AG08395 (cell line): ENCODE data around the gene NOX5.
A peak's percentile ranks its signal among the peaks of the same experiment; 100 is the strongest.
"Not testable (repeated sequence)": the region's sequence is repeated elsewhere in the genome, so short reads cannot be mapped to it uniquely, and the experiment has no call there.

Experiments
- DNase-seq: peaks from one replicate; pipeline ENCODE4 v3.0.0; 2012; ENCODE audit warnings: mixed read lengths, low spot score

The NOX5 gene

DNA sequence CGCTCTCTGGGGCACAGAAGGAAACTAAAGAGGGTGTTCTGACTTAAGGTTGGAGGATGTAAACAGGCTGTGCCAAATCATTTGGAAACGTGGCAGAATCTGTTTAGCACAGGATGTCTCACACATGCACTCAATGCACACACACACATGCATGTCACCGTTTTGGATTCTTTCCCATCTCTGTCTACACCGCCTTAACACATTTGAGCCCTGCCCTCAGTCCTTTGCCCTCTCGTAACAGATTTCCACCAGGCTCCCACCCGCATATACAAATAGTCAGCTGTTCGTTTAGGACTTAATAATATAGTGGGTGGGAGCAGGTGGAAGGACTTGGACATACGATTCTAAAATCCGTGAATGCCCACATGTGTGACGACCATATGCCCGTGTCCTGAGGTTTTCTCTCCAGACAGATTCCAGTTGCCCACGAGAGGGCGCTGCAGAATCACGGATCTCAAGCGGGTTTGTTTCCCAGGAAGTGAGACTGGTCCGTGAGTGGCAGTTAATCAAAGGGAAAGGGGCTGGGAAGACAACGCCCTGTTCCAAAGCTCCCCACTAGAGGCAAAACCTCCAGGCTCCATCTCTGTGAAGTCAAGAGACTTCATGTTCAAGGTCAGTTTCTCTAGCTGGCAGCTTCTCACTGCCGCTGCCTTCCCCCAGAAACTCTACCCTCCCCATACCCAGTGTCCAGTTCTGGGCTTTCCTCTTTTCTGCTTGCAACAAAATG, 44.5 kb downstream of the NOX5 start:
- DNase-seq = peak; percentile 94

DNA sequence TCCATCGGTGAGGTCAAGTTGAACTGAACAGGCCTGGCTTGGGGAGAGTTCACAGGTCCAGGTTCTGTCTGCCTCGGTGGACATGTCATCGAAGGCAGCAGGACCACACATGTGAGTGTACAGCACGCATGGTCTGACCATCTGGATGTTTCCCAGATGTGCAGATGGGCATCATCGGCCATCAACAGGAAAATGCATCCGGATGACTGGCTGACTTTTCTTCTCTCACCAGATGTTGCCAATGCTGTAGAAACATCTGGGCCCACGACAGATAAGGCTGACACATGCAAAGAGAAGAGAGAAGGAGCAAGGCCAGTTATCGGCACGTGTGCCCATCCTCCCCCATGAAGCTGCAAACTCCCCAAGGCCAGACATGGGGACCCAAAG, 45.1 kb downstream of the NOX5 start:
- DNase-seq = no peak

GRCh38 chr15:69060041-69060481, 45.6 kb downstream of the NOX5 start:
- DNase-seq = no peak

DNA sequence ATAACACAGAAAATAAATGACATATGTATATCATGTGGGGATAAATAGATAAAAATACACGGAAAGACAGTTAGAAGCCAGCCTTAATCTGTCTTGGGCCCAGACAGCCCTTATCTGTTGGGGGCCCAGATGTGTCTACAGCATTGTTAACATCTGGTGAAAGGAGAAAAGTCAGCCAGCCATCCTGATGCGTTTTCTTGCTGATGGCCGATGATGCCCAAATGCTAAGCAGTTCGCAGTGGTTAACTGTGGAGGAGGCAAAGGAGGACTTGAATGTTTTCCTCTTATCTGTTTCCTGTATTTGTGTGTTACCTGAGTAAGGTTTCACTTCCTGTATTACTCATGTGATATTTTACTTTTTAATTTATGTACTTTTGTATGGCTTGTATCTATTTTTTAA, 46.2 kb downstream of the NOX5 start:
- no peak for DNase-seq

DNA sequence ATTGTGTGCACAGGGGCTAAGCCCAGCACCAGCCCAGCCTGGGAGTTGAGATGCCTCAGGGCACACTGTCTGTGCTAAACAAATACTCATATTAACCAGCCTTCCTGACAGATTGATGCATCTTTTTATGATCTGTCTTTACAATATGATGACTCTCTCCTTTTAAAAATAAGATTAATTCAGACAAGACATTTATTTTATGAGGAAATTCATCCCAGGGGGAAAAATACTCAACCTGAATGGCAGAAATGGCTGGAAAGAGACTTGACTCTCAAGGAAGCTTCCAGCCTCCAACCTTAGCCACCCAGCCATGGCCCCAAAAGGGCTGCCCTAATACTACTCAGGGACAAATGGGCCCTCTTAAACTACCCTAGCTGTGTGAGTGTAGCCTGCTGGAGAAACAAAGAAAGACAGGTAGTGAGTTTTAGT, 46.9 kb downstream of the NOX5 start:
- no peak for DNase-seq

GRCh38 chr15:69064649-69065048, 50.2 kb downstream of the NOX5 start:
- DNase-seq = no peak

DNA sequence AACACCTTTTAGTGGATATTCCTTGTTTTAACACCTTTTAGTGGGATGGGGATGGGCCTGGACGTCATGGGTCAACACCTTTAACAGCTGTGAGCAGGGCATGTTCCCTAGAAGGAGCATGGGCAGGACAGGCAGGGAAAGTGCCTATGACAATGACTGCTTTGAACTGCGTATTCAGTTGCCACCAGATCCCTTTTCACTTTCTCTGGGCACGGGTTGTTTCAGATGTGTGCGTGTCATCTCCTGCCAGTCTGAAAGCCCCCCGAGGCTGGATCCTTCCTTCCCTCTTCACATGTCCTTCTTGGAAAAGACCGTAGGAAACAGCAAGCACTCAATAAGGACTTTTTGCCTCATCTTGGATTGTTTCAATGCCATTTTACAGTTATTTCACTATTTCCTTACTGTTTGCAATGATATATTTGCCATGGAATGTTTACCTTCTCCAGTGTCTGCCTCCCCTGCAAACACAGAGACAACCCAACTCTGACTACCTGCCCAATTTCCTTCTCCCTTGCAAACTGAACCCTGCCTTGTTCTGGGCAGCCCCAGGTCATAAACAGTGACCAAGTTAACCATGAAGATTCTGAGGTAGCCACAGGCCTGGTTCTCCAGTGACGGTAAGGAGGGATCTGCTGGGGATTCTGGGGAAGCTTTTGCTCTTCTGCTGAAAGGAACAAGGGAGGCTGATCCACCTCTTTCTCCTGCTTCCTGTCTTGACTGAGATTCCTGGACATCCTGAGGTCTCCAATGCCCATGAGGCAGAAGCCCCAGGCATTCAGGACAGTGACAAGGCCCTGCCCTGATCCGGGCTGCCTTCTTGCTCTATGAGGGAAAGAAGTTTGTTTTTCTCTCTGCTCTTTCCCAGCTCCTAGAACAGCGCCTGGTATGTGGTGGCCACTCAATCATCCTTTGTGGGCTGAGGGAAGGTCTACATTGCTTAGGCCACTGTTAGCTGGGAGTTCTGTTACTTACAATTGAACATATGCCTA, 51.8 kb downstream of the NOX5 start:
- no peak for DNase-seq

- no peak for DNase-seq
These were observed 52.8 kb downstream of the NOX5 start for GRCh38 chr15:69067296-69067695.

GRCh38 chr15:69068157-69068556, 53.7 kb downstream of the NOX5 start:
- DNase-seq = no peak

- not testable (repeated sequence) for DNase-seq
These were observed 54.8 kb downstream of the NOX5 start for GRCh38 chr15:69069290-69069689.

DNA sequence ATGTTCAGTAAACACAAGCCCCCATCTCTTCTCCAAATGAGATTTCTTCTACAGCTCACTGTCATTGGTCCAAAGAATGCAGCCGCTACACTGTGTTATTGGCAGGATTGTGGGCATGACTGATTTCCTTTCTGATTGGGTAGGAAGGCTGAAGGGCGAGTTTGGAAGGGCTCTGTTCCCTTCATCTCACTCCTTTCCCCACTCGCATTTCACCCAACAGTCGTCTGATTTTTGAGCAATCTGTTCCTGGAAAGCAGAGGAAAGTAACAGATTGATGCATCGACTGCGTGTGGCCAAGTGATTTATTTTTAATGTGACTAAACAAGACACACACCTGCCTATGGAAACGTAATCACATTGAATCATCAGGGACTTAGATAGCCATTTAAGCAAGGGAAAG, 55.5 kb downstream of the NOX5 start:
- no peak for DNase-seq

DNA sequence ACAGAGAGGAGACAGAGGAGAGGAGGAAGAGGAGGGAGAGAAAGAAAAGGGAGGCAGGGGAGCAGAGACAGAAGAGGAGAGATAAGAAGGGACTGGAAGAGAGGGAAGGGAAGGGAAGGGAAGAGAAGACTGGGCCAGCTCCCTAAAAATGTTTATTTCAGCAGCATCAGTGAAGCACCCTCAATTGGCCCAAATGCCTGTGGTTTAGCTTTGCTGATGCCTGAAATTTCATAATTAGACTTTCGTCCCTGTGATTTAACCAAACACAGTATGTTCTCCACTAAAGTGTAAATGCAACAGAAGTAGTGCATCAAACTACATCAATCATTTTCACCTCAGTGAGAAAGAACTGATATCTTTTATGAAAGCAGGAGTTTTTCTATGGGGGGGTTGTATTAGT, 55.9 kb downstream of the NOX5 start:
- DNase-seq = no peak

- no peak for DNase-seq
These were observed 56.8 kb downstream of the NOX5 start for GRCh38 chr15:69071260-69071659.

DNA sequence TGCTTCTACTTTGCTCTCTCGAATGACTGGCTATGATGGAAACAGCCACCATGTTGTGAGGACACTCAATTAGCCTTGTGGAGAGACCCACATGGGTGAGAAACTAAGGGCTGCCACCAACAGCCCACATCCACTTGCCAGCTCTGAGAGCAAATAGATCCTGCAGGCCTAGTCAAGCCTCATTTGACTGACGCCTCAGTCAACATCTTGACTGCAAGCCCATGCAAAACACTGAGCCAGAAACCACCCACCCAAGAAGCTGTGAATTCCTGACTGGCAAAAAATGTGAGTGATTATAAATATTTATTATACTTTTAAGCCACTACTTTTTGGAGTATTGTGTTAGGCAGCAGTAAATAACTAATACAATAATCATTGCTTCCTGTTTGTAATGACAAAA, 58.4 kb downstream of the NOX5 start:
- no peak for DNase-seq

DNA sequence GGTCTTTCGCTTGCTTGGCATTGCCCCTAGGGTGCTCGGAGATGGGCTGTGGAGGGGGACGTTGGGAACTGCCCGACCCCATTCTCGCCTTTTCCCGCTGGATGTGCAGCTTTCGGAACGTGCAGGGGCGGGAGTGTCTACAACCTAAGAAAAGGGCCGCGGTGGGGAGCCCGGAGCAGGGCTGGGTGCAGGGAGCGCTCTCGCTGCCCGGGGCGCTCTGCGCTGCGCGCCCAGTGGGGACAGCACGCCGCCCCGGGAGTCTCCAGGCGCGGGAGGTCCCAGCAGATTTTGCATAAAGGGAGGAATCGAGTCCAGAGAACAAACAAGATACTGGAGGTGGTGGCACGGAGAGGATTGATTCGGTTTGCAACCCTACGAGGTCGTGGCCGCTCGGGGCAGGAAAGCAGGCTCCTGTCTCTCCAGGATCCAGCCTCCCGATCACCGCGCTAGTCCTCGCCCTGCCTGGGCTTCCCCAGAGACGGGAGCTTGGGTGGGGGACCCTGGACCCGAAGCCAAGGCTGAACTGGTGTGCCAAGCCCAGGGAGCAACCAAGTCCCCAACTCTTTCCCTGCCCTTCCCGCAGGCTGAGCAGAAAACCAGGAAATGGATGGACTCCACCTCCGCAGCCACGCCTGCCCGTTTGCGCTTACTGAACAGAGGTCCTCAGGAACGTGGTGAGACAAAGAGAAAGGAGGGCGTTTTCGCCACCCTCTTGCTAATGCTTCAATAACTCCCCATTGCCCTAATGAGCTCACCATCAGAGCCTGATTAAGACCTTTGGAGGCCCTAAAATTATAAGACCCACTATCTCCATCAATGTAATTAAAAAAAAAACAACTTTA, 59.7 kb downstream of the NOX5 start:
- peak; percentile 52 for DNase-seq

DNA sequence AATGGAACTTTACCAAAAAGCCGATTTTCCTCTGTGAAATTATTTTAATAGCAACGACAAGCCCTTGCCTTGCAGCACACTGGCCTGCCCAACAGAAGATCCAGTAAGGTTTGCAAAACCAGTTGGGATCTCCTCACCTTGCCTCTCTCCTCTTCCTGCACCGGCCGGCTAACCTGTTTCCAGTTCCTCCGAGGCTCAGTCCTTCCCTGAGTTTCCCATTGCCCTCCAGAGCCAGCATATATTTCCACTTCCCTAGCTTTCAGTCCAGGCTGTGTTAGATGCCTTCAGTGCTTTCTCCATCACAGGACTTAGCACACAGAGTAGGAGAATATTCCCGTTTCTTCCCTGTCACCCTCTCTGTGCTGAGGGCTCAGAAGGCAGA, 60.3 kb downstream of the NOX5 start:
- no peak for DNase-seq

- no peak for DNase-seq
These were observed 60.9 kb downstream of the NOX5 start for GRCh38 chr15:69075440-69075839.

DNA sequence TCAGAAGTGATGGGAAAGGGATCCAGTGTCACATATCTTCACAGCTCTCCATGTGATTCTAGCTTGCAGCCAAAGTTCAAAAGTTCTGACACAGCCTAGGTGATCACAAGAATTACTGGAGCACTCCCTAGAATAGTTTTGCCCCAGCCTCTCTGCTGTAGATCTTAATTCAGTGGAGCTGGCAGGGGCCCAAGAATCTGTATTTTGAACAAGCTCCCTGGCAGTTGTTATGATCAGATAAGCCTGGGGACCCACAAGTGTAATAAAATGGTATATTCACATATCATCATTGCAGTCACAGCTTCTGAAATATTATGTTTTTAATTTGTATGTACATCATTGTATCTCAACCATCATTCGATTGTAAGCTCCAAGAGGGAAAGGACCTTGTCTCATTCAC, 62.3 kb downstream of the NOX5 start:
- DNase-seq = no peak

- no peak for DNase-seq
These were observed 64.1 kb downstream of the NOX5 start for GRCh38 chr15:69078638-69079037.

DNA sequence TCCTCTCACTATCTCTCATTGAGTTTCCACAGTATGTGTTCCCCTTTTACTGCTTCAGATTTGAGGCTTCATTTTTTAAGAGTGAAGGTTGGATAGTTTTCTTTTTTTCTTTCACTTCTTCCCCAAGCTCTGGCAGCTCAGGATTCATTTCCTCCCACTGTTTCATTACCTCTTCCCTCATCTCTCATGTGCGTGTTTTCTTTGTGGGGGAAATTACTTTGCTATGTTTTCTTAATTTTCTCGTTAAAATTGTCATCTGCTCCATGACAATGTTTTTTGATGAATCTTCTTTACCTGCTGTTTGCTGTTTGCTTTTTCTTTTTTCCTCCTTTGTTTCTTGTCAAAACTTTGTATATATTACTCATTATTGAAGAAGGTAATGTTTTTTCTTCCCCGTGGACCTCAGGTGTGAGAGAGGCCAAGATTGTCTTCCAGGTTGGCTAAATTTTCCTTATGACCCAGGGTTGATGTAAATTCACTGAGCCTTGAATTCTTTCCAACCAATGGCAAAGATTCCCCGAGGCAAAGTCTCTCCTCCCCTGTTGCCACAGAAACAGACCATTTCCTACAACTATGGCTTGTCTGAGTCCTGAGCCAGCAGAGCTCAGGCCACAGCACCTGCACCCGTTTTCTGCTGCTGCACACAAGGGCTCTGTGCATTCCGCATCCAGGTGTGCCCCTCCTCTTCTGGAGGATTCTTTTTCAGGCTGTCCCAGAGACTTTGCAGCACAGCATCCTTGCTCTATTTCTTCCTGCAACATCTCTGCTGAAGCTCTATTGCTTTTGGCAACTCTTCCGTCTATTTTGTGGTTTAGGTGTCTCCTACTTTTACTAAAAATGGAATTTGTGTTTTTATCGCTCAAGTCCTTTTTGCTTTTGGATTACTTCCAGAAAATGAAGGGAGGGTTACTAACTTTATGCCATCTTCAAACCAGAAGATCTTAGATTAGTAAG, 66.1 kb downstream of the NOX5 start:
- DNase-seq = no peak
